Measurements from ENCODE around the gene TFDP2. TPM values are rescaled to one million over a fixed set of nuclear protein-coding genes. Genes with fewer than 3 reads are reported as not detected.
"Not testable (repeated sequence)": the region's sequence is repeated elsewhere in the genome, so short reads cannot be mapped to it uniquely, and the experiment has no call there.

Gene TFDP2
- polyA plus RNA-seq, 3 donors, result 81.8 to 106 (median 91.7) TPM

DNA sequence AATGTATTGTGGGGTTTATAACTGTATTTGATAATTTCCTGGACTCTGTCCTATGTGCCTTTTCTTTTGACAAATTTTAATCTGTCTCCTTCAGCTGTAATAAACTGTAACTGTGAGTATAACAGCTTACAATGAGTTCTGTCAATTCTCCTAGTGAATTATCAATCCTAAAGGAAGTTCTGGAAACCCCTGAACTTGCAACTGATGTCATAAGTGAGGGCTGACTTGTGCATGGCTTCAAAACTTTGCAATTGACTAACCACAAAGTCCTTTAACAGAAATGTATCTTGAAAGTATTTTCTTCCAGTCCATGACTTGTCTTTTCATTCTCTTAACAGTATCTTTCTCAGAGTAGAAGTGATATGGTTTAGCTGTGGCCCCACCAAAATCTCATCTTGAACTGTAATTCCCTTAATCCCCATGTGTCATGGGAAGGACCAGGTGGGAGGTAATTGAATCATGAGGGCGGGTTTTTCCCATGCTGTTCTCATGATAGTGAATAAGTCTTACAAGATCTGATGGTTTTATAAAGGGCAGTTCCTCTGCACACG is 108.3 kb downstream of the TFDP2 start:
- no peak for DNase-seq (ENCODE audit: extremely low read depth in 1 of 11, low read depth in 9 of 11, low spot score in 4 of 11)

DNA sequence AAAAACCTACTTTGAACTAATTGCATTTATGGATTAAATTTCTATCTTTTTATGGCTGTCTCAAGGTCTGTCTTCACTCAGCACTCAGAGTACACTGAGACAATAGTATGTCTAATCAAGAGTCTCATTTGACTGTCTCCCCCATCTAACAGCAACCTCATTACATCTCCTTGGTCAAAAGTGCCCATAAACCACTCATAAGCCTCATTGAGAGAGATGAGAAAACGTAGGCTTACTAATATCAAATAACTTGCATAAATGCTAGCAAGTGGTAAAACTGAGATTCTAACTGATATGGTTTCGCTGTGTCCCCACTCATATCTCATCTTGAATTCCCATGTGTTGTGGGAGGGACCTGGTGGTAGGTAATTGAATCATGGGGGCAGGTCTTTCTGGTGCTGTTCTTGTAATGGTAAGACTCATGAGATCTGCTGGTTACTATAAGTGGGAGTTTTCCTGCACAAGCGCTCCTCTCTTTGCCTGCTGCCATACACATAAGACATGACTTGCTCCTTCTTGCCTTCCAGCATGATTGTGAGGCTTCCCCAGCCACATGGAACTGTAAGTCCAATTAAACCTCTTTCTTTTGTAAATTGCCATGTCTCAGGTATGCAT is 113.9 kb downstream of the TFDP2 start:
- DNase-seq (ENCODE audit: extremely low read depth in 1 of 11, low read depth in 9 of 11, low spot score in 4 of 11), result no peak

DNA sequence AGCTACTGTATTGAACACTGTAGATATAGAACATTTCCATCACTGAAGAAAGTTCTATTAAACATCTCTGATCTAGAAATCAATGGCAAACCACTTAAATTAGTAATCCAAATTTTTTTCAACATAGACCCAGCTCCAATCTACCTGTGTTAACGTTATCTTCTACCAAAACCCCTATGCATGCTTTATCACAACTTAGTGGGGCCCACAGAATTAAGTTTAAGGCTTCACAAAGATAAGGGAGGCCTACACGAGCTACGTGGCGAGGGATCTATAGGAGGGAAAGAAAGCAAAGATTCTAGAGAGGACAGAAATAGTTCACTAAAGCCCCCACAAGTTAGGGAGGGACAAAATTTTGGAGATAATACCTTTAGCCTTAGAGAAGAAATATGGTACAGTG is 116.1 kb downstream of the TFDP2 start:
- DNase-seq (ENCODE audit: extremely low read depth in 1 of 11, low read depth in 9 of 11, low spot score in 4 of 11), result no peak

DNA sequence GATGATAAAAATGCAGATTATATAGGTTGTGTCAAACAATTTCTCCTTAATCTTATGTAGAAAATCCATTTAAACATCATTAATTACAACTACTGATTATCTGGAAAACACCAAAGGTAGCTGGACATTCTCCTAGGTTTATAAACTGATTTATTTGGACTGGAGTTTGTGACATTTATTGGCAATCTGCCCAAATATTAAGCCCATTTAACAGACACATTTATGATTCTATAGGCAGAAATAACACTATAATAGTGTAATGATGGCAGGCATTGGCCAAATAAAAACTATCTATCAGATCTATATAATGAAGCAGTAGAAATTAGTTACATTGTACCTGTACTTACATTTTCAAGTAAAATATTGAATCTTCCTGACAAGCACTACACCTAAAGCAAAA is 117.8 kb downstream of the TFDP2 start:
- no peak for DNase-seq (ENCODE audit: extremely low read depth in 1 of 11, low read depth in 9 of 11, low spot score in 4 of 11)

DNA sequence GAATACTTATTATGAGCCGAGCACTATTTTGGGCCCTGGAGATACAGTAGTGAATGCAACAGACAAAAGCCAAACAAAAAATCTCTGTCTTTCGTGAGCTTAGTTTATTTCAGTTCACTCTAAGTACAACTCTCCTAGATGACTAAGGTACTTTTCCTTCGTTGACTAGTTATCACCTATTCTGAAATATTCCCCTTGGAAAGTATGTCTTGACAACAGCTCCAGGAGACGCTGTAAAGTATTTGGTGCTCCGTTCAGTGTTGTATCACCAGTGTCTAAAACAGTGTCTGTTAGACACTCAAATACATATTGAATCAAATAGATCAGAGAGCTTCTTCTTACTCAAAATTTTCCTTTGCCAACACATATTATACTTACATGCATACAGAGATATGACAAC is 119.6 kb downstream of the TFDP2 start:
- DNase-seq (ENCODE audit: extremely low read depth in 1 of 11, low read depth in 9 of 11, low spot score in 4 of 11), result no peak

DNA sequence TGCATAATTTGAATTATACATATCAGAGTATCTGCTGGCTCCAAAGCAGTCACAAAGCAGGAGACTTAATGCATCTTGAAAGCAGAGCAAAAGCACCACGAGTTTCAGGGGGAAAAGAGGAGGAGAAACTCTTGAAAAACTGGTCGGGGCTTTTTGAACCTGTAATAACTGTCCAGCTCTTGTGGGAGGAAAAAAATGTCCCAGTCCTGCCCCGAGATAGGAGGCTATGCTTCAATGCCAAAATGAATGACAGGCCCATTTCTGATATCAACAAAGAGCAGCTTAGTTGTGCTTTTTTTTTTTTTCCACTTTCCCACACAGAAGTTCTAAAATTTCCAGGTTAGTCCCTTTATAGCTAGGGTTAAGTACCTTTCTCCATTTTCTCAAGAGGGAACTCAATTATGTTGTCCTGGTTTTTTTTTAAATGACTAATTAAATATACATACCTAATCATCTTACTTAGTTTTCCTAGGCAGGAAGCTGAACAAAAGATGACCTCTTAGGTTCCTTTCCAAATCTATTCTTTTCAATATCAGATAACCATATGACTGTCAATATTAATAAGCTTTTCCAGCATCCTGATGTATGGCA is 120.2 kb downstream of the TFDP2 start:
- no peak for DNase-seq (ENCODE audit: extremely low read depth in 1 of 11, low read depth in 9 of 11, low spot score in 4 of 11)

DNA sequence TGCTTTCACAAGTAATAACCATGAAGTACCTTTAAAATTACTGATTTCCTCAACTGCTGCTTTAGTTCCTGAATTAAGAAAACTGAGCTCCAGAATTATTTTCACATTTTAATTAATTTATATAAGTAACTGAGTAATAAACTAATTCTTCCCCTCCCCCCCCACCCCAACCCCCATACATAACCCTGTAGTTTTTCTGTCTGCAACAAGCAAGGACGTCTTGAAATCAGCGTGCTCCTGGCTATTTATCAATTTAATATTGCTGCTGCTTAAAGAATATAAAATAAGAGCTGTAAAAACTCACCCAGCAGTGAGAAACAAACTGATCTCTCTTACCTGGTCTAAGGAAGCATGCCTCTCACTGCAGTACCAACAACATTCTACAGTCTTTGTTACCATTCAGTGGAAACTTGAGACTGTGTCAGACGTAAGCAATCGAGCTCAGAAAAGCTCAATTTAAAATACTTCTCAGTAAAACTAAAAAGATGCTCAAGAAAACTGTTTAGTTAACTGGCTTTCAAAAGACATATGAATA is 121.0 kb downstream of the TFDP2 start:
- DNase-seq (ENCODE audit: extremely low read depth in 1 of 11, low read depth in 9 of 11, low spot score in 4 of 11), result peak; percentile 58 to 92 (median 76)

DNA sequence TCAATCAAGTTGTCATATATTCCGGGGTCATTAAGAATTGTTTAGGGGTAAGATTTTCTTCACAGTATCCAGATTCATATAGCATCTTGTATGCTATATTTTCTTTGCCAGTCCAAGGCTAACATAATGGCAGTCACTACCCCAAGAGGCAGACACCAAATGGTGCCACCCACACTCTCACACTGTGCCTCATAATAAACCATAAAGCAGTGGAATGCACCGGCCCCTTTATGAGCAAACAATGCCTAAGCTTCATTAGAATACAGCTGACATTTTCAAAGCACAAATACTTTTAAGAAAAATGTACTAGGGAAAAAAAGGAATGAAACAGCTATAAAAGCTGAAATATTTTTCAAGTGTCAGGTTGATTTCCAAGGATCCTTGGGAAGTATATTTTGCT is 121.6 kb downstream of the TFDP2 start:
- DNase-seq (ENCODE audit: extremely low read depth in 1 of 11, low read depth in 9 of 11, low spot score in 4 of 11), result peak in 2 of 11 donors; percentile 36 to 46

DNA sequence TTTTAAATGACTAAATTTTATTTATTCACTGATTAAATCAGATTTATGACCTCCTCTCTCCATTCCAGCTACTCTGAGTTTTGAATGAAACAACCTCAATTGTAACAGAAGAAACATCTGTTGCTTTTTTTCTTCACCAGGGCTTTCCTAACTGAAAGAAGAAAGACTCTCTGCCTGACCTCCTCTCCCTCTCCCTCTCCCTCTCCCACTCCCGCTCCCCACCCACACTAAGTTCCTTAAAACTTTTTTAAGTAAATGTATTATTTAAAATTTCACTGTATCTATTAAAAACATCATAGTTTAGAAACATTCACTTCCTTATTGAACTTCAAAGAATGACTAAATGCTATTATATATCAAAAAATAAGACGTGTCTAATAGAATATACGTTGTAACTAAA is 122.0 kb downstream of the TFDP2 start:
- no peak for DNase-seq (ENCODE audit: extremely low read depth in 1 of 11, low read depth in 9 of 11, low spot score in 4 of 11)

DNA sequence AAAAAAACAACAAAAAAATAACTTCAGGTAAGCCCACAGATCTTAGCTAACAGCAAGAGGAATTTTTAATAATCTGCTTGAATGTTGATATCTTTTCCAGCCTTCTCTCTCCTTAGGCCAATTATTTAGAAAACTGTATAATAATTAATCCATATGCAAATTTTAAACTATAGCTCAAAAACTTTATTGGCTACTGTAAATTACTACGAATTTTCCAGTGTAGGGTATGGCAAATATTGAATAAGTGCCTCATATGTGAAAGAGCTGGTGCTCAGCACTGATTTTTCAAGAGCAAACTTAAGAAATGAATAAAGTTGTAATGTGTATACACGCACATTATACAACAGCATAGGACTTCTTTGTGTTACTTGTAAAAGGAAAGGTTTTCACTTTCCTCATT is 123.0 kb downstream of the TFDP2 start:
- DNase-seq (ENCODE audit: extremely low read depth in 1 of 11, low read depth in 9 of 11, low spot score in 4 of 11), result no peak

DNA sequence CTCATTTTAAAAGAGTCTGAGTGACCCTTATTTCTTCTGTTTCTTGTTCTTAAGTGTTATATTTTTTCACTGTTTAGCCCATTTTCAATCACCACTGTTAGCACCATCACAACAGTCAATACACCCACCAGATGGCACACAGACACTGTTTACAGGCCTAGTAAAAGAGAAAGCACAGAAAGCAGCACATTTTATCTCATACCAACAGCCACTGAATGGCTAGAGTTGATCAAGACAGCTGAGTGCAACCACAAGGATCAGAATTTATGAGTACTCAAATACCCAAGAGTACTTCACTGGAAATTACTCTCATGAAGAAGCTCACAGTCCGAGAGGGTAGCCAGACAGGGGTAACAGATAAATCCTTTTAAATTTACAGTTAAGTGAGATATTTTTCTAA is 127.0 kb downstream of the TFDP2 start:
- no peak for DNase-seq (ENCODE audit: extremely low read depth in 1 of 11, low read depth in 9 of 11, low spot score in 4 of 11)

DNA sequence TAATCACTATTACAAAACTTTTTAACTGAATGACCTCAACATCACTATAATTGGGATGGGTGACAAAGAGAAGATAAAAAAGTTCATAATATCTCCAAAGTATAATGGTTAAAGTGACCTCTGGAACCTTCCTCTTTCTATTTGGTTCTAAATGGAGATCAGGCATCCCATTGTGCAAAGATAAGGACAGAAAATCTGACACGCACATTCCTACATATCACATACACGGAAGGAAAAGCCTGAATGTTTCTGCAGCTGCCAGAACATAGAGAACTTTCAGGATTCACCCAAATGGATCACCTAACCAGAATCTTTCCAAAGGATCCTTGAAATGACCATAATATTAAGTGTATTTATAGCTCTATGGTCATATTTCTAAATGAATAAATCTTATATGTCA is 128.2 kb downstream of the TFDP2 start:
- DNase-seq (ENCODE audit: extremely low read depth in 1 of 11, low read depth in 9 of 11, low spot score in 4 of 11), result no peak

DNA sequence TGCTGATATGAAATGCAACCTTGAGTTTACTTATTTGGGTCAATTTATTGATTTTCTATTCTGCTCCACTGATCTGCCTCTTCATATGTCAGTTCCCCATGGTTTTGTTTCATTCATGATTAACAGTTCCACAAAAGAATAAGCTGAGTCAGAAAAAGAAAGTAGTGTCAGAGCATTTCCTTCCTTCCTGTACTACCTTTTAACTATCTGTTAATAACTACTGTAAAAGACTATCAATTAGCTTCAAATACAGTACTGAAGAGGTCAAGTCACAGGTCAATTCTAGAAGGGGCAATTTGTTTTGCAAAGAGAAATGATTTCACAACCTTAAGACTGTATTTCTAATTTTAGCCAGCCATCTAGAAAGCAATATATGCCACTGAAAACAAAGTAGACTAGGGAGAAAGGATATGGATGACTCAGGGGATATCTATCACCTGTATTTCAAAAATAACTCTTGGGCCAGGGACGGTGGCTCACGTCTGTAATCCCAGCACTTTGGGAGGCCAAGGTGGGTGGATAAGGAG is 129.5 kb downstream of the TFDP2 start:
- no peak for DNase-seq (ENCODE audit: extremely low read depth in 1 of 11, low read depth in 9 of 11, low spot score in 4 of 11)

DNA sequence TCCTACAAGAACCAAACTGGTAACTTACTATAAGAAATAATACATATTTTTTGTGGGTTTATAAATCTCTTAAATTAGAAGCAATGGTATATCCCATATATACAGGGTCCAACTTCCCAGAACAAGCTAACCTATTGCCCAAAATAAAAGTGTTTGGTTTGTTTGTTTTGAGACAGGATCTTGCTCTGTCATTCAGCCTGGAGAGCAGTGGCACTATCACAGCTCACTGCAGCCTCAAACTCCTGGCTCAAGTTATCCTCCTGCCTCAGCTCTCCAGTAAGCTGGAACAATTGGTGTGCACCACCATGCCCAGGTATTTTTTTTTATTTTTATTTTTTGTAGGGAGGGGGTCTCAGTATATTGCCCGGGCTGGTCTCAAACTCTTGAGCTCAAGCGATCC is 135.4 kb downstream of the TFDP2 start:
- no peak for DNase-seq (ENCODE audit: extremely low read depth in 1 of 11, low read depth in 9 of 11, low spot score in 4 of 11)

DNA sequence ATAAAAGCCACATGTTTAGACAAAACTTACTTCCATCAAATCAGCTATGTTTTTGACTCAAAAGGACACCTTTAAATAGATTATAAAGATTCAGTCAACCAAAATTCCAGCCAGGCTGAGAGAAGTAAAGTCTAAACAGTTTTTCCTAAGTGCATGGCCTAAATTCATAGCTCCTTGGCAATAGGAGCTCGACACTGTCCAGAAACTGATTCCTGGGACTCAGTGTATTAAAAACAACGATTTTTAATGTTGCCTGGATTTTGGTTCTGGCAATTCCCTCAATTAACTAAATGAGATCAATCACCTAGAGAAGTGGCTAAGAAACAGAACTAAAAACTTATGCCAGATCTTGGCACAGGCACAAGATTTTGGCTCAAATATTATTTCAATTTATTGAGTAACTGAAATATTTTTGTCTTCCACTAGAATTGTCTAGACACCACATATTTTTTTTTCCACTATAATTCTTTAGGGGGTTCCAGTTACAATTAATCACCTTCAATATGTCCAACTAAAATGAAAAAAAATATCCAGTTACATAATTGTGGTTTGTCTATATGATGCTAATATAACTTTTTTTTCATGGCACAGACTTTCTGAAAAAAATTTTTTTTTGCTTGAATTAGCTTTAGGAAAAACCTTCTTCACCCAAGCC is 135.9 kb downstream of the TFDP2 start:
- DNase-seq (ENCODE audit: extremely low read depth in 1 of 11, low read depth in 9 of 11, low spot score in 4 of 11), result no peak

DNA sequence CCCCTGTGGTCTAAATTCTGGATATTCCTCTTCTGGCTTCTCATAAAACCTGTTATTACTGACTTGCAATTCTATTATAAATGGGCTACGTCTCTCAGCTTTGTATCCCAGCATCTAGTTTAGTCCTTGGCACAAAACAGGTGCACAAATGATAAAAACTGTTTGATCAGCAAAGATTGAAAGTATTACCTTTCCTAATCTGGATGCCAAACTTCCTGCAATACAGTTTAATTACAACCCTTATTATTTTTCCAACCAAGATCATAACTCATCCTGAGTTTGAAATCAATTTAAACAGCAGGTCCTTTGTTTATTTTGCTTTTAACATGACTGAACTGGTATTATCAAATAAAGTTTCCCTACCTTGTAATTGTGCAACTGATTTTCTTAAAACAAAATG is 140.3 kb downstream of the TFDP2 start:
- DNase-seq (ENCODE audit: extremely low read depth in 1 of 11, low read depth in 9 of 11, low spot score in 4 of 11), result no peak

DNA sequence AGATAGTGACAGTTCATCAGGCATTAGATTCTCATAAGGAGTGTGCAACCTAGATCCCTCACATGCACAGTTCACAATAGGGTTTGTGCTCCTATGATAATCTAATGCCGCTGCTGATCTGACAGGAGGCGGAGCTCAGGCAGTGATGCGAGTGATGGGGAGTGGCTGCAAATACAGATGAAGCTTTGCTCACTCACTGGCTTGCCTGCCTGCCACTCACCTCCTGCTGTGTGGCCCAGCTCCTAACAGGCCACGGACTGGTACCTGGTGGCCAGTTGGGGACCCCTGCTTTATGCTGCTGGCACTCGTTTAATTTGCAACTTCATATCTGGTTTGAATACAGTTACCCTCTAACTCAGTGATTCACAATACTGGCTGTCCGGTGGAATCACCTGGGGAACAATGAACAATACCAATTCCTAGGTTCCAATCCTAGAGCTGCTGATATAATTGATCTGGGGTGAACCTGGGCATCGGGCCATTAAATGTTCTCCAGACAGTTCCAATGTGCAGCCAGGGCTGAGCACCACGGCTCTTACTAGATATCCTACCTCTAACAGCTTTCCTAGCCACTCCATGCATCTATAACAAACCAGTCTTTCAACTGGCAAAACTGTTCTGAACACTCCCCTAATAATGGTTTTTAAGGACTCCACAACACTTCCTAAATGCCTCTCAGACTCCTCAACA is 141.5 kb downstream of the TFDP2 start:
- no peak for DNase-seq (ENCODE audit: extremely low read depth in 1 of 11, low read depth in 9 of 11, low spot score in 4 of 11)

DNA sequence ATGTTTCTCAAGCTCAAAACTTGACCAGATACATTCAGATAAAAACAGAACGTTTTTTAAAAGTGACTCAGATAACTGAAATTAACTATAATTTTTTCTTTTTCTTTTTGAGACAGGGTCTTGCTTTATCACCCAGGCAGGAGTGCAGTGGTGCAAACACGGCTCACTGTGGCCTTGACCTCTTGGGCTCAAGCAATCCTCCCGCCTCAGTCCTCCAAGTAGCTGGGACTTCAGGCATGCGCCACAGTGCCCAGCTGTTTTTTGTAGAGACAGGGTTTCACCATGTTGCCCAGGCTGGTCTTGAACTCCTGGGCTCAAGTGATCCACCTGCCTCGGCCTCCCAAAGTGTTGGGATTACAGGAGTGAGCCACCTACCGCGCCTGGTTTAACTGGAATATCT is 144.4 kb downstream of the TFDP2 start:
- DNase-seq (ENCODE audit: extremely low read depth in 1 of 11, low read depth in 9 of 11, low spot score in 4 of 11), result not testable (repeated sequence)

DNA sequence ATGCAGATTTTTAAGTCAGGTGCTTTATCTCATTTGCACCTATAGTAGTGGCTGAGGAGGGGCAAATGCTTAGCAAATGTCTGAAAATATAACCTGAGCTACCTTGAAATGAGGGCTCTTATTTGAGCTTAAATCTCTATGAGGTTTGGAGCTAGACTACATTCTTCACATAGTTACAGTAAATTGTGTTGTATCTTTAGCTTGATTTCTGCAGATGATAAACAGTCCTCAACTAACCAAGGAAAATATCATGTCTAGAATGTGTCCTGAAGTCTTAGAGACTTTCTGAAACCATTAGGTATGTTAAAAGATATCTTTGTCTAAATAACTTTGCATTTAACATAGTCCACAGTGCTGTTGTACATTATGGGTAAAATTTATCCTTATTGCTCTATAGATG is 145.3 kb downstream of the TFDP2 start:
- no peak for DNase-seq (ENCODE audit: extremely low read depth in 1 of 11, low read depth in 9 of 11, low spot score in 4 of 11)

DNA sequence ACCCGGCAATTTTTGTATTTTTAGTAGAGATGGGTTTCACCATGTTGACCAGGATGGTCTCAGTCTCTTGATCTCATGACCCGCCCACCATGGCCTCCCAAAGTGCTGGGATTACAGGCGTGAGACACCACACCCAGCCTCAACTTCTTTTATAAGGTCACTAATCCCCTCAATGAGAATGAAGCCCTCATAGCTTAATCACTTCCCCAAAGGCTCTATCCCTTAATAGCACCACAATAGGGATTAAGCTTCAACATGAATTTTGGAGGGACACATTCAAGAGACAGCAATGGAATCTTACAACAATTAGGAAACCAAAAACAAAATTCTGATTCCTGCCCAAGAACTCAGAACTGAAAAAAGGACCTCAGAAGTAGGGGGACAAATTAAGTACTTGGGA is 146.1 kb downstream of the TFDP2 start:
- DNase-seq (ENCODE audit: extremely low read depth in 1 of 11, low read depth in 9 of 11, low spot score in 4 of 11), result no peak

All from renal cortex interstitium (tissue), 11 donors.